Measurements from ENCODE around the gene WDR45B.

The WDR45B gene

DNA sequence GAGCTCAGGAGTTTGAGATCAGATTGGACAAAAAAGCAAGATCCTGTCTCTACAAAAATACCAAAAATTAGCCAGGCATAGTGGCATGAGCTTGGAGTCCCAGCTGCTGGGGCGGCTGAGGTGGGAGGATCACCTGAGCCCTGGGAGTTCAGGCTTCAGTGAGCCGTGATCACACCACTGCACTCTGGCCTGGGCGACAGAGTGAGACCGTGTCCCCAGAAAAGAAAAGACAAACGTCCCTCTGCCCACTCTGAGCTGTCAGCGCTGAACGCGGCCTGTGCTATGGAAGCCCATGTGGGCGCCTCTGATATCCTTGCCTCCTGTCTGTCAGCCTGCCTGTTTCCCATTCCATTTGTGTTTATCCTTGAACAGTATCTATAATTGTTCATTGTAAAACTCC, 78.0 kb downstream of the WDR45B start:
- Histone ChIP-seq H3K36me3 (peaks cover 19 to 92% (median 55%) of the 10 kb centered on the region in 3 donors), H3K9me3 (no peaks in the 10 kb centered on the region)
- intact Hi-C loops (cut with DNase I; ENCODE audit: low total_unique reads), result no loop called here

GRCh38 chr17:82569621-82570020, 78.6 kb downstream of the WDR45B start:
- TF ChIP-seq, protein P1, sequence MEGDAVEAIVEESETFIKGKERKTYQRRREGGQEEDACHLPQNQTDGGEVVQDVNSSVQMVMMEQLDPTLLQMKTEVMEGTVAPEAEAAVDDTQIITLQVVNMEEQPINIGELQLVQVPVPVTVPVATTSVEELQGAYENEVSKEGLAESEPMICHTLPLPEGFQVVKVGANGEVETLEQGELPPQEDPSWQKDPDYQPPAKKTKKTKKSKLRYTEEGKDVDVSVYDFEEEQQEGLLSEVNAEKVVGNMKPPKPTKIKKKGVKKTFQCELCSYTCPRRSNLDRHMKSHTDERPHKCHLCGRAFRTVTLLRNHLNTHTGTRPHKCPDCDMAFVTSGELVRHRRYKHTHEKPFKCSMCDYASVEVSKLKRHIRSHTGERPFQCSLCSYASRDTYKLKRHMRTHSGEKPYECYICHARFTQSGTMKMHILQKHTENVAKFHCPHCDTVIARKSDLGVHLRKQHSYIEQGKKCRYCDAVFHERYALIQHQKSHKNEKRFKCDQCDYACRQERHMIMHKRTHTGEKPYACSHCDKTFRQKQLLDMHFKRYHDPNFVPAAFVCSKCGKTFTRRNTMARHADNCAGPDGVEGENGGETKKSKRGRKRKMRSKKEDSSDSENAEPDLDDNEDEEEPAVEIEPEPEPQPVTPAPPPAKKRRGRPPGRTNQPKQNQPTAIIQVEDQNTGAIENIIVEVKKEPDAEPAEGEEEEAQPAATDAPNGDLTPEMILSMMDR (IDR thresholded peaks at IDR 0.05), result no peak
- H3K27ac ChIP-seq, result peak overlapping the region in 1 of 2 donors; percentile 56

More for the DNA sequence above, 78.0 kb downstream of the WDR45B start:
- no peaks in the 10 kb centered on the region for H3K27me3 ChIP-seq
- H3K4me1 ChIP-seq, result peaks cover 0 to 43% (median 14%) of the 10 kb centered on the region in 4 donors
- no peak for DNase-seq
- H3K27ac ChIP-seq, result no peak overlapping the region
- no peak overlapping the region for H3K4me3 ChIP-seq
- TF ChIP-seq, protein P1 (IDR thresholded peaks at IDR 0.05), result no peak

GRCh38 chr17:82568997-82569393, 79.2 kb downstream of the WDR45B start:
- H3K27ac ChIP-seq, result peak overlapping the region in 1 of 2 donors; percentile 56
- no peaks in the 10 kb centered on the region for H3K9me3 ChIP-seq
- intact Hi-C loops (cut with DNase I; ENCODE audit: low total_unique reads), result no loop called here
- H3K4me3 ChIP-seq, result no peak overlapping the region
- peaks cover 10 to 80% (median 42%) of the 10 kb centered on the region in 3 donors for H3K36me3 ChIP-seq
- no peaks in the 10 kb centered on the region for H3K27me3 ChIP-seq
- no peak for DNase-seq
- H3K4me1 ChIP-seq, result peaks cover 0 to 52% (median 16%) of the 10 kb centered on the region in 4 donors
- TF ChIP-seq, protein P1 (IDR thresholded peaks at IDR 0.05), result no peak

More at GRCh38 chr17:82569621-82570020, 78.6 kb downstream of the WDR45B start:
- Histone ChIP-seq H3K9me3 (no peaks in the 10 kb centered on the region), H3K4me3 (no peak overlapping the region), H3K4me1 (peaks cover 0 to 49% (median 16%) of the 10 kb centered on the region in 4 donors), H3K36me3 (peaks cover 13 to 86% (median 48%) of the 10 kb centered on the region in 3 donors), H3K27me3 (no peaks in the 10 kb centered on the region)
- intact Hi-C loops (cut with DNase I; ENCODE audit: low total_unique reads), result no loop called here
- no peak for DNase-seq

DNA sequence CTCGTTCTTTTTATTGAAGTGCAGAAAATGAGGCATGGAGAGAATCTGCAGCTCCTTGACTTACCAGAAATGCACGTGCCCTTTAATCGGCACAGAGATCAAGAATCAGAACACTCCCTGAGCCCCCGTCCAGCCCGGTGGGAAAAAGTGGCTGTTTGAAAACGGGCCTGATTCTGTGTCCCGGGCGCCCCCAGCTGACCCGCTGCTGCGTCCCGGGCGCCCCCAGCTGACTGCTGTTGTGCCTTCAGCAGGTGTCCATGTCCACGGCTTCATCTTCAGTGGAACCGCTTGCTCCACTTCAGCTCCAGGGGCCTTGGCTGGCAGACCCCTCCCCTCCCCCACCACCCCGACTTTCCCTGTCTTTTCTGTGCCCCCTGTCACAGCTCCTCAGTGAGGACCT, 81.0 kb downstream of the WDR45B start:
- no peaks in the 10 kb centered on the region for H3K9me3 ChIP-seq
- H3K4me1 ChIP-seq, result peaks cover 0 to 62% (median 17%) of the 10 kb centered on the region in 4 donors
- H3K27me3 ChIP-seq, result no peaks in the 10 kb centered on the region
- TF ChIP-seq, protein P1 (IDR thresholded peaks at IDR 0.05), result no peak
- H3K27ac ChIP-seq, result no peak overlapping the region
- intact Hi-C loops (cut with DNase I; ENCODE audit: low total_unique reads), result no loop called here
- H3K36me3 ChIP-seq, result peaks cover 10 to 65% (median 33%) of the 10 kb centered on the region in 3 donors
- no peak overlapping the region for H3K4me3 ChIP-seq
- DNase-seq, result no peak

DNA sequence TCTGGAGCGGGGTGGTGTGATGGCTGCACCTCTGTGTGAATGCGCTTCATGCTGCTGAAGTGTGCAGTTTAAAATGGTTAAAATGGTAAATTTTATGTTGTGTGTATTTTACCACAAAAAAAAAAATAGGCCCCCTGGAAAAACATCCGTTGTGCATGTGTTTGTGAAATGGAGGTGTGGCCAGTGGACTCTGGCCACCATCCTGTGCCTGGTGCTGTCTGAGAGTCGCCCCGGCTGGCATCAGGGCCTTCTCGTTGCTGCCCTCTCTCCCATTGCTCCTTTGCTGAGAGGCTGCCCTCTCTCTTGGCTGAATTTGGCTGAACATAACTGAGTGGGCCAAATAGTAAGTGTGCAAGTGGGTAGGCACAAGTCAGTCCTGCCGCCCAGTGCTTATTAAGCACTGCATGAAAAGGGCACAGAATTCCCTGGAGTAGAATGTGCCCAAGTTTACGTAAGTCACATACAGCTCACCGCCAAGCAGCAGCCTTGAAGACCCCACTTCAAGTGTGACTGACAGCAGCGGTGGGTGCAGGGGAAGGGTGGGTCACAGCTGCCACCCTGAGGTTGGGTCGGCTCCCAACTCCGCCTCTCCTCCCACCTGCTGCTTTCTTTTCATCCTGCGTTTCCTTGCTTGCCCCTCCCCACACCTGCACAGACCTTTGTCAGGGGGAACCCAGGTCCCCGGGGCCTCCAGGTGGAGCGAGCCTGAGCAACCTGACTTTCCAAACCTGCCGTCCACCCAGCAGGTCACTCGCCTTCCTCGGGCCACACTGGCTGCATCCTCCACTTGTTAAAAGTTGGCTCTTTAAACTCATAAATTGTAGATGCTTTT, 81.9 kb downstream of the WDR45B start:
- peaks cover 0 to 71% (median 24%) of the 10 kb centered on the region in 4 donors for H3K4me1 ChIP-seq
- no peak overlapping the region for H3K4me3 ChIP-seq
- no peak for DNase-seq
- peaks cover 5 to 56% (median 23%) of the 10 kb centered on the region in 3 donors for H3K36me3 ChIP-seq
- no peak overlapping the region for H3K27ac ChIP-seq
- no peaks in the 10 kb centered on the region for H3K9me3 ChIP-seq
- TF ChIP-seq, protein P1 (IDR thresholded peaks at IDR 0.05), result no peak
- intact Hi-C loops (cut with DNase I; ENCODE audit: low total_unique reads), result no loop called here
- H3K27me3 ChIP-seq, result no peaks in the 10 kb centered on the region
